Ectodermal cell (in vitro differentiated cells): ENCODE measurements around the gene LGI2.

Experiments used
- H3K27ac ChIP-seq: 2 replicates; pipeline ENCODE4 v1.7.0; 2013; ENCODE audit warnings: mild to moderate bottlenecking, low read depth, low read length; ENCODE audit not compliant: insufficient read depth, poor library complexity, severe bottlenecking
- H3K27me3 ChIP-seq: 2 replicates; pipeline ENCODE4 v1.7.0; 2013; ENCODE audit warnings: mild to moderate bottlenecking, low read length; ENCODE audit not compliant: insufficient read depth, control insufficient read depth, poor library complexity, severe bottlenecking
- H3K36me3 ChIP-seq: one replicate; pipeline ENCODE4 v1.7.0; 2013; ENCODE audit warnings: low read length; ENCODE audit not compliant: control insufficient read depth, insufficient read depth
- H3K4me1 ChIP-seq: one replicate; pipeline ENCODE4 v1.7.0; 2013; ENCODE audit warnings: low read length; ENCODE audit not compliant: control insufficient read depth, insufficient read depth
- H3K4me3 ChIP-seq: 2 replicates; pipeline ENCODE4 v1.7.0; 2013; ENCODE audit warnings: low read depth, low read length, control low read depth; ENCODE audit not compliant: insufficient read depth
- H3K9me3 ChIP-seq: 2 replicates; pipeline ENCODE4 v1.7.0; 2013; ENCODE audit warnings: mild to moderate bottlenecking, low read length, moderate library complexity; ENCODE audit not compliant: control insufficient read depth
- WGBS, 2 experiments: methylation state at CpG; one replicate each; pipeline ENCODE4 v1.1.7; 2013; ENCODE audit warnings: missing lambda C conversion rate in 2 of 2; 5-methylcytosine and 5-hydroxymethylcytosine counted together

LGI2 gene

GRCh38 chr4:24999392-25000089, 31.2 kb downstream of the LGI2 start:
- Histone ChIP-seq H3K27ac (no peak overlapping the region), H3K4me3 (no peak overlapping the region), H3K4me1 (peaks cover 4% of the 10 kb centered on the region), H3K36me3 (no peaks in the 10 kb centered on the region), H3K9me3 (no peaks in the 10 kb centered on the region), H3K27me3 (no peaks in the 10 kb centered on the region)
- 51 to 53% methylated on average over 8 of the region's 8 CpGs for WGBS, 2 experiments

GRCh38 chr4:24995346-24995919, 35.3 kb downstream of the LGI2 start:
- no peak overlapping the region for H3K27ac ChIP-seq
- no peaks in the 10 kb centered on the region for H3K27me3 ChIP-seq
- no peaks in the 10 kb centered on the region for H3K9me3 ChIP-seq
- H3K4me1 ChIP-seq: peaks cover 4% of the 10 kb centered on the region
- no peak overlapping the region for H3K4me3 ChIP-seq
- no peaks in the 10 kb centered on the region for H3K36me3 ChIP-seq
- 82 to 92% methylated on average over 2 of the region's 2 CpGs for WGBS, 2 experiments

GRCh38 chr4:24993551-24994080, 37.1 kb downstream of the LGI2 start:
- H3K27me3 ChIP-seq: no peaks in the 10 kb centered on the region
- no peak overlapping the region for H3K4me3 ChIP-seq
- WGBS, 2 experiments: 96% methylated on average over 5 of the region's 5 CpGs
- H3K9me3 ChIP-seq: no peaks in the 10 kb centered on the region
- no peaks in the 10 kb centered on the region for H3K4me1 ChIP-seq
- no peak overlapping the region for H3K27ac ChIP-seq
- no peaks in the 10 kb centered on the region for H3K36me3 ChIP-seq

- WGBS, 2 experiments: 92 to 95% methylated on average over 1 of the region's 1 CpG
- H3K9me3 ChIP-seq: no peaks in the 10 kb centered on the region
- H3K27ac ChIP-seq: no peak overlapping the region
- no peaks in the 10 kb centered on the region for H3K27me3 ChIP-seq
- H3K4me1 ChIP-seq: no peaks in the 10 kb centered on the region
- no peak overlapping the region for H3K4me3 ChIP-seq
- H3K36me3 ChIP-seq: no peaks in the 10 kb centered on the region
Observed at GRCh38 chr4:24992968-24993367, 37.8 kb downstream of the LGI2 start.

- H3K27ac ChIP-seq: no peak overlapping the region
- H3K9me3 ChIP-seq: no peaks in the 10 kb centered on the region
- 87 to 88% methylated on average over 3 of the region's 3 CpGs for WGBS, 2 experiments
- H3K36me3 ChIP-seq: no peaks in the 10 kb centered on the region
- no peaks in the 10 kb centered on the region for H3K4me1 ChIP-seq
- no peak overlapping the region for H3K4me3 ChIP-seq
- H3K27me3 ChIP-seq: no peaks in the 10 kb centered on the region
Observed at GRCh38 chr4:24991015-24991414, 39.7 kb downstream of the LGI2 start.

- Histone ChIP-seq H3K9me3 (no peaks in the 10 kb centered on the region), H3K27ac (no peak overlapping the region), H3K36me3 (no peaks in the 10 kb centered on the region), H3K4me3 (no peak overlapping the region), H3K27me3 (no peaks in the 10 kb centered on the region), H3K4me1 (no peaks in the 10 kb centered on the region)
- WGBS, 2 experiments: 83 to 88% methylated on average over 4 of the region's 4 CpGs
Observed at GRCh38 chr4:24989327-24989726, 41.4 kb downstream of the LGI2 start.

- Histone ChIP-seq H3K4me3 (no peak overlapping the region), H3K9me3 (no peaks in the 10 kb centered on the region), H3K27me3 (no peaks in the 10 kb centered on the region), H3K27ac (no peak overlapping the region), H3K4me1 (peaks cover 3% of the 10 kb centered on the region), H3K36me3 (no peaks in the 10 kb centered on the region)
- WGBS, 2 experiments: 56 to 73% methylated on average over 1 of the region's 1 CpG
Observed at GRCh38 chr4:24988776-24989175, 42.0 kb downstream of the LGI2 start.

GRCh38 chr4:24984602-24985532, 45.9 kb downstream of the LGI2 start:
- Histone ChIP-seq H3K27me3 (no peaks in the 10 kb centered on the region), H3K4me1 (peaks cover 3% of the 10 kb centered on the region), H3K9me3 (no peaks in the 10 kb centered on the region), H3K4me3 (no peak overlapping the region), H3K36me3 (no peaks in the 10 kb centered on the region), H3K27ac (no peak overlapping the region)
- WGBS, 2 experiments: 77 to 85% methylated on average over 6 of the region's 6 CpGs

- Histone ChIP-seq H3K4me3 (no peak overlapping the region), H3K27ac (no peak overlapping the region), H3K27me3 (no peaks in the 10 kb centered on the region), H3K9me3 (no peaks in the 10 kb centered on the region), H3K36me3 (no peaks in the 10 kb centered on the region), H3K4me1 (peaks cover 3% of the 10 kb centered on the region)
- WGBS, 2 experiments: 88 to 89% methylated on average over 5 of the region's 5 CpGs
Observed at GRCh38 chr4:24980740-24981139, 50.0 kb downstream of the LGI2 start.
